ENCODE results near the gene BEGAIN.

BEGAIN gene

GRCh38 chr14:100584056-100585031 lies 2.9 kb downstream of the BEGAIN start:
- no peaks in the 10 kb centered on the region for H3K4me1 Mint-ChIP-seq
- no peak overlapping the region for H3K4me3 Mint-ChIP-seq
- H3K36me3 Mint-ChIP-seq: no peaks in the 10 kb centered on the region
- H3K27ac Mint-ChIP-seq: no peak overlapping the region
- peaks cover 4% of the 10 kb centered on the region for H3K9me3 Mint-ChIP-seq
- peaks cover 30% of the 10 kb centered on the region for H3K27me3 Mint-ChIP-seq
- ATAC-seq: no peak

GRCh38 chr14:100583245-100583644 lies 4.0 kb downstream of the BEGAIN start:
- no peak for ATAC-seq
- Mint-ChIP-seq H3K4me3 (no peak overlapping the region), H3K27ac (no peak overlapping the region), H3K4me1 (no peaks in the 10 kb centered on the region), H3K9me3 (peaks cover 4% of the 10 kb centered on the region), H3K36me3 (no peaks in the 10 kb centered on the region), H3K27me3 (peaks cover 24% of the 10 kb centered on the region)

GRCh38 chr14:100582496-100583165 lies 4.6 kb downstream of the BEGAIN start:
- no peak for ATAC-seq
- peaks cover 18% of the 10 kb centered on the region for H3K27me3 Mint-ChIP-seq
- H3K4me3 Mint-ChIP-seq: no peak overlapping the region
- peaks cover 4% of the 10 kb centered on the region for H3K9me3 Mint-ChIP-seq
- H3K27ac Mint-ChIP-seq: no peak overlapping the region
- no peaks in the 10 kb centered on the region for H3K36me3 Mint-ChIP-seq
- no peaks in the 10 kb centered on the region for H3K4me1 Mint-ChIP-seq

- Mint-ChIP-seq H3K27ac (no peak overlapping the region), H3K27me3 (peaks cover 18% of the 10 kb centered on the region), H3K9me3 (peaks cover 4% of the 10 kb centered on the region), H3K4me3 (no peak overlapping the region), H3K36me3 (no peaks in the 10 kb centered on the region), H3K4me1 (no peaks in the 10 kb centered on the region)
- ATAC-seq: no peak
Observed at GRCh38 chr14:100581228-100582145, 5.7 kb downstream of the BEGAIN start.

GRCh38 chr14:100580316-100581227 lies 6.6 kb downstream of the BEGAIN start:
- no peak overlapping the region for H3K4me3 Mint-ChIP-seq
- peaks cover 4% of the 10 kb centered on the region for H3K9me3 Mint-ChIP-seq
- no peak for ATAC-seq
- no peaks in the 10 kb centered on the region for H3K36me3 Mint-ChIP-seq
- no peaks in the 10 kb centered on the region for H3K4me1 Mint-ChIP-seq
- H3K27me3 Mint-ChIP-seq: peaks cover 17% of the 10 kb centered on the region
- no peak overlapping the region for H3K27ac Mint-ChIP-seq

- H3K27ac Mint-ChIP-seq: no peak overlapping the region
- no peak for ATAC-seq
- peaks cover 14% of the 10 kb centered on the region for H3K27me3 Mint-ChIP-seq
- H3K9me3 Mint-ChIP-seq: peaks cover 4% of the 10 kb centered on the region
- no peaks in the 10 kb centered on the region for H3K36me3 Mint-ChIP-seq
- H3K4me1 Mint-ChIP-seq: no peaks in the 10 kb centered on the region
- H3K4me3 Mint-ChIP-seq: no peak overlapping the region
Observed at GRCh38 chr14:100578552-100578951, 8.7 kb downstream of the BEGAIN start.

GRCh38 chr14:100577986-100578431 lies 9.2 kb downstream of the BEGAIN start:
- Mint-ChIP-seq H3K27ac (no peak overlapping the region), H3K36me3 (no peaks in the 10 kb centered on the region), H3K9me3 (peaks cover 1% of the 10 kb centered on the region), H3K4me3 (no peak overlapping the region), H3K4me1 (peaks cover 5% of the 10 kb centered on the region), H3K27me3 (peaks cover 19% of the 10 kb centered on the region)
- no peak for ATAC-seq

- no peak overlapping the region for H3K4me3 Mint-ChIP-seq
- no peaks in the 10 kb centered on the region for H3K36me3 Mint-ChIP-seq
- no peak overlapping the region for H3K27ac Mint-ChIP-seq
- H3K4me1 Mint-ChIP-seq: peaks cover 11% of the 10 kb centered on the region
- peaks cover 25% of the 10 kb centered on the region for H3K27me3 Mint-ChIP-seq
- no peaks in the 10 kb centered on the region for H3K9me3 Mint-ChIP-seq
- ATAC-seq: no peak
Observed at GRCh38 chr14:100577321-100577985, 9.8 kb downstream of the BEGAIN start.

GRCh38 chr14:100576091-100577085 lies 10.8 kb downstream of the BEGAIN start:
- H3K36me3 Mint-ChIP-seq: no peaks in the 10 kb centered on the region
- peaks cover 36% of the 10 kb centered on the region for H3K27me3 Mint-ChIP-seq
- peaks cover 18% of the 10 kb centered on the region for H3K4me1 Mint-ChIP-seq
- no peak for ATAC-seq
- no peak overlapping the region for H3K4me3 Mint-ChIP-seq
- H3K9me3 Mint-ChIP-seq: no peaks in the 10 kb centered on the region
- no peak overlapping the region for H3K27ac Mint-ChIP-seq

- no peak for ATAC-seq
- Mint-ChIP-seq H3K36me3 (no peaks in the 10 kb centered on the region), H3K27me3 (peaks cover 45% of the 10 kb centered on the region), H3K4me3 (no peak overlapping the region), H3K27ac (no peak overlapping the region), H3K4me1 (peaks cover 18% of the 10 kb centered on the region), H3K9me3 (no peaks in the 10 kb centered on the region)
Observed at GRCh38 chr14:100575266-100575995, 11.8 kb downstream of the BEGAIN start.

- peaks cover 24% of the 10 kb centered on the region for H3K4me1 Mint-ChIP-seq
- H3K36me3 Mint-ChIP-seq: no peaks in the 10 kb centered on the region
- no peak overlapping the region for H3K27ac Mint-ChIP-seq
- H3K4me3 Mint-ChIP-seq: no peak overlapping the region
- no peaks in the 10 kb centered on the region for H3K9me3 Mint-ChIP-seq
- no peak for ATAC-seq
- H3K27me3 Mint-ChIP-seq: peaks cover 53% of the 10 kb centered on the region
Observed at GRCh38 chr14:100574642-100575031, 12.6 kb downstream of the BEGAIN start.
